Type B pancreatic cell (in vitro differentiated cells): Measurements from ENCODE around the gene NEK6. TPM values are rescaled to one million over a fixed set of nuclear protein-coding genes. Genes with fewer than 3 reads are reported as not detected.
A peak's percentile ranks its signal among the peaks of the same experiment; 100 is the strongest.

Experiments used
- DNase-seq: peaks from one replicate; pipeline ENCODE4 v3.0.0; 2021; ENCODE audit warnings: mixed read lengths; ENCODE audit not compliant: unreplicated experiment; ENCODE audit errors: extremely low spot score
- H3K27ac Mint-ChIP-seq: 2 replicates; pipeline ENCODE4 v1.8.0; 2021; ENCODE audit warnings: mild to moderate bottlenecking, mixed read lengths
- H3K27me3 Mint-ChIP-seq: 2 replicates; pipeline ENCODE4 v1.8.0; 2021; ENCODE audit warnings: mixed read lengths
- H3K36me3 Mint-ChIP-seq: 2 replicates; pipeline ENCODE4 v1.8.0; 2021; ENCODE audit warnings: mixed read lengths
- H3K4me1 Mint-ChIP-seq: one replicate; pipeline ENCODE4 v1.8.0; 2021; ENCODE audit warnings: mixed read lengths; ENCODE audit not compliant: unreplicated experiment
- H3K4me3 Mint-ChIP-seq: 2 replicates; pipeline ENCODE4 v1.8.0; 2021; ENCODE audit warnings: mild to moderate bottlenecking, mixed read lengths
- H3K9me3 Mint-ChIP-seq: 2 replicates; pipeline ENCODE4 v1.8.0; 2021; ENCODE audit warnings: mixed read lengths
- CTCF ChIP-seq: fragments of 200-600 bp; sonication (generic); conservative IDR thresholded peaks from 2 replicates; pipeline ENCODE4 v1.5.0; 2021; ENCODE audit warnings: antibody characterized with exemption, mild to moderate bottlenecking
- total RNA-seq: library from RNA; stranded (reverse); gene quantifications from 2 replicates; pipeline ENCODE4 v1.2.1, GENCODE V29; 2021; ENCODE audit warnings: low replicate concordance

NEK6 gene
- total RNA-seq, 1 donor from 2014 or later, result 19.3 TPM

GRCh38 chr9:124381170-124381945 is 123.6 kb downstream of the NEK6 start:
- H3K27ac Mint-ChIP-seq, result no peak overlapping the region
- TF ChIP-seq CTCF, result no peak
- H3K4me3 Mint-ChIP-seq, result no peak overlapping the region
- H3K4me1 Mint-ChIP-seq, result peaks cover 2% of the 10 kb centered on the region
- no peak for DNase-seq
- H3K36me3 Mint-ChIP-seq, result peaks cover 33% of the 10 kb centered on the region
- no peaks in the 10 kb centered on the region for H3K27me3 Mint-ChIP-seq
- H3K9me3 Mint-ChIP-seq, result no peaks in the 10 kb centered on the region

- no peak overlapping the region for H3K27ac Mint-ChIP-seq
- no peaks in the 10 kb centered on the region for H3K9me3 Mint-ChIP-seq
- peaks cover 17% of the 10 kb centered on the region for H3K4me1 Mint-ChIP-seq
- no peak for DNase-seq
- H3K27me3 Mint-ChIP-seq, result no peaks in the 10 kb centered on the region
- TF ChIP-seq CTCF, result no peak
- H3K36me3 Mint-ChIP-seq, result peaks cover 31% of the 10 kb centered on the region
- H3K4me3 Mint-ChIP-seq, result no peak overlapping the region
Observed at GRCh38 chr9:124384210-124384609, 126.5 kb downstream of the NEK6 start.

- no peak overlapping the region for H3K27ac Mint-ChIP-seq
- no peak for TF ChIP-seq CTCF
- no peaks in the 10 kb centered on the region for H3K27me3 Mint-ChIP-seq
- no peak overlapping the region for H3K4me3 Mint-ChIP-seq
- peaks cover 34% of the 10 kb centered on the region for H3K36me3 Mint-ChIP-seq
- DNase-seq, result no peak
- H3K4me1 Mint-ChIP-seq, result peaks cover 24% of the 10 kb centered on the region
- no peaks in the 10 kb centered on the region for H3K9me3 Mint-ChIP-seq
Observed at GRCh38 chr9:124384846-124385245, 127.1 kb downstream of the NEK6 start.

- Mint-ChIP-seq H3K36me3 (peaks cover 29% of the 10 kb centered on the region), H3K27ac (no peak overlapping the region), H3K9me3 (no peaks in the 10 kb centered on the region), H3K27me3 (no peaks in the 10 kb centered on the region), H3K4me3 (no peak overlapping the region), H3K4me1 (peaks cover 31% of the 10 kb centered on the region)
- TF ChIP-seq CTCF, result no peak
- no peak for DNase-seq
Observed at GRCh38 chr9:124385623-124386022, 127.9 kb downstream of the NEK6 start.

GRCh38 chr9:124386201-124386600 is 128.5 kb downstream of the NEK6 start:
- Mint-ChIP-seq H3K4me3 (peak overlapping the region; percentile 55), H3K4me1 (peaks cover 36% of the 10 kb centered on the region), H3K27ac (peak overlapping the region; percentile 44), H3K36me3 (peaks cover 29% of the 10 kb centered on the region), H3K27me3 (no peaks in the 10 kb centered on the region), H3K9me3 (no peaks in the 10 kb centered on the region)
- DNase-seq, result no peak
- TF ChIP-seq CTCF, result no peak
